ENCODE results near the gene ACOT6. TPM values are rescaled to one million over a fixed set of nuclear protein-coding genes. Genes with fewer than 3 reads are reported as not detected.
"Not testable (repeated sequence)": the region's sequence is repeated elsewhere in the genome, so short reads cannot be mapped to it uniquely, and the experiment has no call there.

Gene ACOT6
- total and polyA plus RNA-seq, 2 donors from 2014 or later, result 1.4 TPM; not detected in 1

GRCh38 chr14:73570913-73571312, 41.4 kb upstream of the ACOT6 start:
- H3K9me3 ChIP-seq (ENCODE audit: control insufficient read depth in 2 of 3, insufficient read depth in 1 of 3, low read length in 3 of 3); H3K4me3 ChIP-seq (ENCODE audit: low read length in 3 of 3); H3K27ac ChIP-seq (ENCODE audit: low read depth in 2 of 2, low read length in 2 of 2); H3K36me3 ChIP-seq (ENCODE audit: control insufficient read depth in 2 of 3, insufficient read depth in 3 of 3, low read length in 3 of 3); FAIRE-seq; H3K27me3 ChIP-seq (ENCODE audit: control insufficient read depth, insufficient read depth, low read length); H3K9ac ChIP-seq (ENCODE audit: low read length in 3 of 3); intact Hi-C loops (cut with DNase I): not testable (repeated sequence)
- peak; percentile 44 for TF ChIP-seq CTCF (IDR thresholded peaks at IDR 0.05; ENCODE audit: borderline replicate concordance, extremely low read depth, insufficient read depth)
- peaks cover 0 to 14% (median 11%) of the 10 kb centered on the region in 3 donors for H3K4me1 ChIP-seq (ENCODE audit: control insufficient read depth in 2 of 3, insufficient read depth in 2 of 3, low read depth in 1 of 3, low read length in 3 of 3)
- peak in 4 of 5 donors; percentile 26 to 74 (median 38) for DNase-seq

GRCh38 chr14:73573034-73573433, 39.3 kb upstream of the ACOT6 start:
- intact Hi-C loops (cut with DNase I); H3K27me3 ChIP-seq (ENCODE audit: control insufficient read depth, insufficient read depth, low read length); H3K4me1 ChIP-seq (ENCODE audit: control insufficient read depth in 2 of 3, insufficient read depth in 2 of 3, low read depth in 1 of 3, low read length in 3 of 3); H3K36me3 ChIP-seq (ENCODE audit: control insufficient read depth in 2 of 3, insufficient read depth in 3 of 3, low read length in 3 of 3); FAIRE-seq; H3K27ac ChIP-seq (ENCODE audit: low read depth in 2 of 2, low read length in 2 of 2); H3K9ac ChIP-seq (ENCODE audit: low read length in 3 of 3); H3K4me3 ChIP-seq (ENCODE audit: low read length in 3 of 3); H3K9me3 ChIP-seq (ENCODE audit: control insufficient read depth in 2 of 3, insufficient read depth in 1 of 3, low read length in 3 of 3): not testable (repeated sequence)
- peak in 1 of 5 donors; percentile 43 for DNase-seq

- H3K4me3 ChIP-seq (ENCODE audit: low read length in 3 of 3); H3K9ac ChIP-seq (ENCODE audit: low read length in 3 of 3); FAIRE-seq; H3K36me3 ChIP-seq (ENCODE audit: control insufficient read depth in 2 of 3, insufficient read depth in 3 of 3, low read length in 3 of 3); H3K27me3 ChIP-seq (ENCODE audit: control insufficient read depth, insufficient read depth, low read length); intact Hi-C loops (cut with DNase I); H3K27ac ChIP-seq (ENCODE audit: low read depth in 2 of 2, low read length in 2 of 2); H3K9me3 ChIP-seq (ENCODE audit: control insufficient read depth in 2 of 3, insufficient read depth in 1 of 3, low read length in 3 of 3); DNase-seq; H3K4me1 ChIP-seq (ENCODE audit: control insufficient read depth in 2 of 3, insufficient read depth in 2 of 3, low read depth in 1 of 3, low read length in 3 of 3): not testable (repeated sequence)
These were observed 38.6 kb upstream of the ACOT6 start for GRCh38 chr14:73573740-73574139.

- H3K9ac ChIP-seq (ENCODE audit: low read length in 3 of 3); H3K27me3 ChIP-seq (ENCODE audit: control insufficient read depth, insufficient read depth, low read length); H3K27ac ChIP-seq (ENCODE audit: low read depth in 2 of 2, low read length in 2 of 2); H3K9me3 ChIP-seq (ENCODE audit: control insufficient read depth in 2 of 3, insufficient read depth in 1 of 3, low read length in 3 of 3); H3K4me1 ChIP-seq (ENCODE audit: control insufficient read depth in 2 of 3, insufficient read depth in 2 of 3, low read depth in 1 of 3, low read length in 3 of 3); intact Hi-C loops (cut with DNase I); DNase-seq; FAIRE-seq; H3K36me3 ChIP-seq (ENCODE audit: control insufficient read depth in 2 of 3, insufficient read depth in 3 of 3, low read length in 3 of 3); H3K4me3 ChIP-seq (ENCODE audit: low read length in 3 of 3): not testable (repeated sequence)
These were observed 38.1 kb upstream of the ACOT6 start for GRCh38 chr14:73574251-73574650.

GRCh38 chr14:73576391-73576790, 35.9 kb upstream of the ACOT6 start:
- intact Hi-C loops (cut with DNase I), result no loop called here
- H3K4me3 ChIP-seq (ENCODE audit: low read length in 3 of 3), result no peak overlapping the region
- no peaks in the 10 kb centered on the region for H3K27me3 ChIP-seq (ENCODE audit: control insufficient read depth, insufficient read depth, low read length)
- no peak for TF ChIP-seq CTCF (IDR thresholded peaks at IDR 0.05; ENCODE audit: borderline replicate concordance, extremely low read depth, insufficient read depth)
- no peak overlapping the region for H3K9ac ChIP-seq (ENCODE audit: low read length in 3 of 3)
- H3K9me3 ChIP-seq (ENCODE audit: control insufficient read depth in 2 of 3, insufficient read depth in 1 of 3, low read length in 3 of 3), result no peaks in the 10 kb centered on the region
- FAIRE-seq (no peak), DNase-seq (no peak)
- no peaks in the 10 kb centered on the region for H3K4me1 ChIP-seq (ENCODE audit: control insufficient read depth in 2 of 3, insufficient read depth in 2 of 3, low read depth in 1 of 3, low read length in 3 of 3)
- H3K27ac ChIP-seq (ENCODE audit: low read depth in 2 of 2, low read length in 2 of 2), result no peak overlapping the region
- peaks cover 0 to 9% (median 3%) of the 10 kb centered on the region in 3 donors for H3K36me3 ChIP-seq (ENCODE audit: control insufficient read depth in 2 of 3, insufficient read depth in 3 of 3, low read length in 3 of 3)

GRCh38 chr14:73577214-73577613, 35.1 kb upstream of the ACOT6 start:
- H3K36me3 ChIP-seq (ENCODE audit: control insufficient read depth in 2 of 3, insufficient read depth in 3 of 3, low read length in 3 of 3); H3K27me3 ChIP-seq (ENCODE audit: control insufficient read depth, insufficient read depth, low read length); H3K9me3 ChIP-seq (ENCODE audit: control insufficient read depth in 2 of 3, insufficient read depth in 1 of 3, low read length in 3 of 3); H3K4me1 ChIP-seq (ENCODE audit: control insufficient read depth in 2 of 3, insufficient read depth in 2 of 3, low read depth in 1 of 3, low read length in 3 of 3); H3K9ac ChIP-seq (ENCODE audit: low read length in 3 of 3); intact Hi-C loops (cut with DNase I); H3K27ac ChIP-seq (ENCODE audit: low read depth in 2 of 2, low read length in 2 of 2); H3K4me3 ChIP-seq (ENCODE audit: low read length in 3 of 3); DNase-seq; FAIRE-seq: not testable (repeated sequence)

- H3K36me3 ChIP-seq (ENCODE audit: control insufficient read depth in 2 of 3, insufficient read depth in 3 of 3, low read length in 3 of 3); H3K9ac ChIP-seq (ENCODE audit: low read length in 3 of 3); H3K27me3 ChIP-seq (ENCODE audit: control insufficient read depth, insufficient read depth, low read length); DNase-seq; H3K4me1 ChIP-seq (ENCODE audit: control insufficient read depth in 2 of 3, insufficient read depth in 2 of 3, low read depth in 1 of 3, low read length in 3 of 3); FAIRE-seq; H3K4me3 ChIP-seq (ENCODE audit: low read length in 3 of 3); H3K9me3 ChIP-seq (ENCODE audit: control insufficient read depth in 2 of 3, insufficient read depth in 1 of 3, low read length in 3 of 3); H3K27ac ChIP-seq (ENCODE audit: low read depth in 2 of 2, low read length in 2 of 2); intact Hi-C loops (cut with DNase I): not testable (repeated sequence)
These were observed 30.0 kb upstream of the ACOT6 start for GRCh38 chr14:73582102-73582979.
